ENCODE results near the gene PDE6B. TPM values are rescaled to one million over a fixed set of nuclear protein-coding genes. Genes with fewer than 3 reads are reported as not detected.

Gene PDE6B
- total and polyA plus RNA-seq, 2 of the 13 experiments (the other 11 are each of a cell fraction or from before 2014, with no cell fraction given) = 0.38 to 0.40 TPM

DNA sequence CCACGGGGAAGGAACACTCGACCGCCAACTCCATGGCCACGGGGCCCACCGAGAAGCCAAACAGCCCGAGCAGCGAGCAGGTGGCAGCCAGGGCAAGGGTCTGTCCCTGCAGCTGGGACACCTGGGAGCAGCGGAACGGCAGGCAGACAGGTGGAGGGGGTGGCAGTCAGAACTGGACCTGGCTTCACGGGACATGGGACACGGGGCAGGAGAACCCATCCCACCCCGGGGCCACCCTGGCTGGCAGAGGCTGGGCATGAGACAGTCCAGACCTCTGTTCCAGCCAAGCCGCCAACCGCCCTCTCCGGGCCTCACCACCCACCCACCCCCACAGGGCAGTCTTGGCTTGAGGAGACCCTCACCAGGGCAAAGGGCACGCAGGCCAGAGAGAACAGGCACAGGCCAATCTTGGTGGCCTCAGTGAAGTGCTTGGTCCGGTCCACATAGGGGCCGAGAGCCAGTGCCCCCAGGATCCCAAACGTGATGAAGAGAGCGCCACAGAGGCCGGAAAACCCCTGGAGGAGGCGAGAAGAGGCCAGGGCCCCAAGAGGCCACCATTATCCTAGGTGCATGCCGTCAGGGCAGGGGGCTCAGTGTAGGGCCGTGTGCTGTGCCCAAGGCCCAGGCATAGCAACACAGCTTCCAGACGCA lies 58.0 kb downstream of the PDE6B start (continued):
- no peak for TF ChIP-seq PRDM10 (CRISPR knock-in tag; IDR thresholded peaks at IDR 0.05; ENCODE audit: low read depth)
- TF ChIP-seq, protein P1, sequence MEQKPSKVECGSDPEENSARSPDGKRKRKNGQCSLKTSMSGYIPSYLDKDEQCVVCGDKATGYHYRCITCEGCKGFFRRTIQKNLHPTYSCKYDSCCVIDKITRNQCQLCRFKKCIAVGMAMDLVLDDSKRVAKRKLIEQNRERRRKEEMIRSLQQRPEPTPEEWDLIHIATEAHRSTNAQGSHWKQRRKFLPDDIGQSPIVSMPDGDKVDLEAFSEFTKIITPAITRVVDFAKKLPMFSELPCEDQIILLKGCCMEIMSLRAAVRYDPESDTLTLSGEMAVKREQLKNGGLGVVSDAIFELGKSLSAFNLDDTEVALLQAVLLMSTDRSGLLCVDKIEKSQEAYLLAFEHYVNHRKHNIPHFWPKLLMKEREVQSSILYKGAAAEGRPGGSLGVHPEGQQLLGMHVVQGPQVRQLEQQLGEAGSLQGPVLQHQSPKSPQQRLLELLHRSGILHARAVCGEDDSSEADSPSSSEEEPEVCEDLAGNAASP (CRISPR knock-in tag; IDR thresholded peaks at IDR 0.05; ENCODE audit: borderline replicate concordance) = no peak
- TF ChIP-seq ZBTB7A (CRISPR knock-in tag; IDR thresholded peaks at IDR 0.05) = 0 out of 2 replicates have a peak, but pooled peaks have one; percentile 43
- TF ChIP-seq TMF1 (CRISPR knock-in tag; IDR thresholded peaks at IDR 0.05; ENCODE audit: low read depth) = no peak
- TF ChIP-seq ZNF550 (CRISPR knock-in tag; IDR thresholded peaks at IDR 0.05; ENCODE audit: borderline replicate concordance) = no peak
- TF ChIP-seq ZFP90 (CRISPR knock-in tag; IDR thresholded peaks at IDR 0.05; ENCODE audit: borderline replicate concordance) = peak; percentile 68; the same call in 1 of the 2 replicates
- TF ChIP-seq ZFP82 (CRISPR knock-in tag; IDR thresholded peaks at IDR 0.05; ENCODE audit: borderline replicate concordance) = no peak
- no peak for TF ChIP-seq RFXANK (CRISPR knock-in tag; IDR thresholded peaks at IDR 0.05)
- TF ChIP-seq, protein P2, sequence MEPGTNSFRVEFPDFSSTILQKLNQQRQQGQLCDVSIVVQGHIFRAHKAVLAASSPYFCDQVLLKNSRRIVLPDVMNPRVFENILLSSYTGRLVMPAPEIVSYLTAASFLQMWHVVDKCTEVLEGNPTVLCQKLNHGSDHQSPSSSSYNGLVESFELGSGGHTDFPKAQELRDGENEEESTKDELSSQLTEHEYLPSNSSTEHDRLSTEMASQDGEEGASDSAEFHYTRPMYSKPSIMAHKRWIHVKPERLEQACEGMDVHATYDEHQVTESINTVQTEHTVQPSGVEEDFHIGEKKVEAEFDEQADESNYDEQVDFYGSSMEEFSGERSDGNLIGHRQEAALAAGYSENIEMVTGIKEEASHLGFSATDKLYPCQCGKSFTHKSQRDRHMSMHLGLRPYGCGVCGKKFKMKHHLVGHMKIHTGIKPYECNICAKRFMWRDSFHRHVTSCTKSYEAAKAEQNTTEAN (CRISPR knock-in tag; conservative IDR thresholded peaks at IDR 0.05) = no peak
- TF ChIP-seq ZNF138 (CRISPR knock-in tag; IDR thresholded peaks at IDR 0.05; ENCODE audit: low read depth) = no peak
- TF ChIP-seq ZNF777 (CRISPR knock-in tag; IDR thresholded peaks at IDR 0.05) = peak; percentile 46; the same call in 1 of the 2 replicates
- TF ChIP-seq ZNF776 (CRISPR knock-in tag; IDR thresholded peaks at IDR 0.05) = no peak
- no peak for TF ChIP-seq FOXC1 (CRISPR knock-in tag; IDR thresholded peaks at IDR 0.05; ENCODE audit: borderline replicate concordance)
- TF ChIP-seq, protein P3, sequence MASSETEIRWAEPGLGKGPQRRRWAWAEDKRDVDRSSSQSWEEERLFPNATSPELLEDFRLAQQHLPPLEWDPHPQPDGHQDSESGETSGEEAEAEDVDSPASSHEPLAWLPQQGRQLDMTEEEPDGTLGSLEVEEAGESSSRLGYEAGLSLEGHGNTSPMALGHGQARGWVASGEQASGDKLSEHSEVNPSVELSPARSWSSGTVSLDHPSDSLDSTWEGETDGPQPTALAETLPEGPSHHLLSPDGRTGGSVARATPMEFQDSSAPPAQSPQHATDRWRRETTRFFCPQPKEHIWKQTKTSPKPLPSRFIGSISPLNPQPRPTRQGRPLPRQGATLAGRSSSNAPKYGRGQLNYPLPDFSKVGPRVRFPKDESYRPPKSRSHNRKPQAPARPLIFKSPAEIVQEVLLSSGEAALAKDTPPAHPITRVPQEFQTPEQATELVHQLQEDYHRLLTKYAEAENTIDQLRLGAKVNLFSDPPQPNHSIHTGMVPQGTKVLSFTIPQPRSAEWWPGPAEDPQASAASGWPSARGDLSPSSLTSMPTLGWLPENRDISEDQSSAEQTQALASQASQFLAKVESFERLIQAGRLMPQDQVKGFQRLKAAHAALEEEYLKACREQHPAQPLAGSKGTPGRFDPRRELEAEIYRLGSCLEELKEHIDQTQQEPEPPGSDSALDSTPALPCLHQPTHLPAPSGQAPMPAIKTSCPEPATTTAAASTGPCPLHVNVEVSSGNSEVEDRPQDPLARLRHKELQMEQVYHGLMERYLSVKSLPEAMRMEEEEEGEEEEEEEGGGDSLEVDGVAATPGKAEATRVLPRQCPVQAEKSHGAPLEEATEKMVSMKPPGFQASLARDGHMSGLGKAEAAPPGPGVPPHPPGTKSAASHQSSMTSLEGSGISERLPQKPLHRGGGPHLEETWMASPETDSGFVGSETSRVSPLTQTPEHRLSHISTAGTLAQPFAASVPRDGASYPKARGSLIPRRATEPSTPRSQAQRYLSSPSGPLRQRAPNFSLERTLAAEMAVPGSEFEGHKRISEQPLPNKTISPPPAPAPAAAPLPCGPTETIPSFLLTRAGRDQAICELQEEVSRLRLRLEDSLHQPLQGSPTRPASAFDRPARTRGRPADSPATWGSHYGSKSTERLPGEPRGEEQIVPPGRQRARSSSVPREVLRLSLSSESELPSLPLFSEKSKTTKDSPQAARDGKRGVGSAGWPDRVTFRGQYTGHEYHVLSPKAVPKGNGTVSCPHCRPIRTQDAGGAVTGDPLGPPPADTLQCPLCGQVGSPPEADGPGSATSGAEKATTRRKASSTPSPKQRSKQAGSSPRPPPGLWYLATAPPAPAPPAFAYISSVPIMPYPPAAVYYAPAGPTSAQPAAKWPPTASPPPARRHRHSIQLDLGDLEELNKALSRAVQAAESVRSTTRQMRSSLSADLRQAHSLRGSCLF (CRISPR knock-in tag; IDR thresholded peaks at IDR 0.05; ENCODE audit: borderline replicate concordance) = no peak
- no peak for TF ChIP-seq ADNP (CRISPR knock-in tag; IDR thresholded peaks at IDR 0.05)
- no peak for TF ChIP-seq RBAK (CRISPR knock-in tag; IDR thresholded peaks at IDR 0.05)
- peak; percentile 7 for TF ChIP-seq RBM39 (IDR thresholded peaks at IDR 0.05; ENCODE audit: low read depth, low read length, poor library complexity, severe bottlenecking)
